GM12878 (cell line): Measurements from ENCODE around the gene LAMC3. TPM values are rescaled to one million over a fixed set of nuclear protein-coding genes. Genes with fewer than 3 reads are reported as not detected.

ENCODE experiments used
- ATAC-seq: fragments of 200-7000 bp; cut with Tn5 transposase; 3 replicates; pipeline ENCODE4 v1.9.1; 2020; ENCODE audit warnings: mild to moderate bottlenecking, moderate library complexity
- BruUV-seq: library from RNA; stranded (reverse); fragments of 400-500 nt; replicated peaks from 2 replicates; lab custom pipeline; 2021; lab: Mats Ljungman, UMichigan
- CTCF ChIA-PET: fragments of 300-600 bp; sonication (Branson Sonifier 250); formaldehyde crosslinking; extraction: SDS; loops from one replicate; lab custom pipeline; 2021; ENCODE audit warnings: inconsistent platforms; lab: Yijun Ruan, JAX
- POLR2A ChIA-PET: fragments of 350-600 bp; formaldehyde crosslinking; extraction: SDS; loops from one replicate; lab custom pipeline; 2021; ENCODE audit warnings: inconsistent platforms; lab: Charles Lee
- RAD21 ChIA-PET: fragments of 300-600 bp; sonication (Branson Sonifier 250); formaldehyde crosslinking; loops from one replicate; lab custom pipeline; 2023; ENCODE audit warnings: antibody characterized with exemption; ENCODE audit not compliant: unreplicated experiment; lab: Charles Lee
- SMC1A ChIA-PET: fragments of 300-600 bp; sonication (Branson Sonifier 250); formaldehyde crosslinking; loops from one replicate; lab custom pipeline; 2023; ENCODE audit not compliant: unreplicated experiment, uncharacterized antibody; lab: Charles Lee
- DNase-seq: peaks from one replicate; pipeline ENCODE4 v3.0.0-alpha.2; 2011; ENCODE audit warnings: low read depth, low spot score
- FAIRE-seq: peaks from 3 replicates; lab custom pipeline; 2011; peaks lifted over from hg19 to GRCh38; lab: Jason Lieb, UNC
- H2AFZ ChIP-seq: 2 replicates; pipeline ENCODE4 v1.6.0; 2011; ENCODE audit warnings: low read depth, low read length, control low read depth; ENCODE audit not compliant: control insufficient read depth
- H3K27ac ChIP-seq: 2 replicates; pipeline ENCODE4 v1.5.1; 2011; ENCODE audit warnings: control low read depth; ENCODE audit not compliant: control insufficient read depth, insufficient read depth
- H3K27me3 ChIP-seq, 2 experiments: replicated peaks in 1 of 2; 2 replicates each; pipeline versions ENCODE4 v1.6.0 to v1.6.1; 2011; ENCODE audit warnings: low read length in 1 of 2; ENCODE audit not compliant: control insufficient read depth in 2 of 2, insufficient read depth in 2 of 2
- H3K36me3 ChIP-seq, 2 experiments: 2 replicates each; pipeline ENCODE4 v1.5.1; 2011; ENCODE audit warnings: low read length in 1 of 2; ENCODE audit not compliant: control insufficient read depth in 2 of 2, insufficient read depth in 2 of 2
- H3K4me1 ChIP-seq: 2 replicates; pipeline ENCODE4 v1.6.1; 2011; ENCODE audit warnings: mild to moderate bottlenecking, low read length, moderate library complexity, mixed read lengths; ENCODE audit not compliant: control insufficient read depth, insufficient read depth
- H3K4me2 ChIP-seq: 2 replicates; pipeline ENCODE4 v1.6.0; 2011; ENCODE audit warnings: control low read depth; ENCODE audit not compliant: control insufficient read depth, insufficient read depth
- H3K4me3 ChIP-seq: fragments of 200-600 bp; sonication (generic); 2 replicates; pipeline ENCODE4 v1.5.1; 2016
- H3K79me2 ChIP-seq: 2 replicates; pipeline ENCODE4 v1.6.0; 2011; ENCODE audit warnings: low read length; ENCODE audit not compliant: control insufficient read depth, insufficient read depth
- H3K9ac ChIP-seq: 2 replicates; pipeline ENCODE4 v1.8.0; 2011; ENCODE audit warnings: low read length, control low read depth, mixed read lengths; ENCODE audit not compliant: control insufficient read depth, insufficient read depth
- H3K9me3 ChIP-seq: replicated peaks from 3 replicates; pipeline ENCODE4 v1.5.1; 2011; ENCODE audit warnings: mild to moderate bottlenecking, low read length; ENCODE audit not compliant: control insufficient read depth, insufficient read depth
- H4K20me1 ChIP-seq: 2 replicates; pipeline ENCODE4 v1.6.0; 2011; ENCODE audit not compliant: control insufficient read depth, insufficient read depth
- BRCA1 ChIP-seq: IDR thresholded peaks from 2 replicates; pipeline ENCODE4 v1.6.1; 2011; ENCODE audit warnings: low read depth, low read length, improper control_type of control experiment
- CHD1 ChIP-seq: IDR thresholded peaks from 2 replicates; pipeline ENCODE4 v1.6.1; 2012; ENCODE audit warnings: low read depth, low read length, improper control_type of control experiment
- CHD4 ChIP-seq: fragments of 200-600 bp; sonication (generic); IDR thresholded peaks from 2 replicates; pipeline ENCODE4 v1.6.1; 2016; ENCODE audit warnings: mild to moderate bottlenecking
- EP300 ChIP-seq, 2 experiments: fragments of 150-350 bp in 1 of 2; IDR thresholded peaks; 2 replicates each; pipeline ENCODE4 v1.6.1; 2011 to 2012; ENCODE audit warnings: low read depth in 2 of 2, low read length in 2 of 2, borderline replicate concordance in 1 of 2, improper control_type of control experiment in 1 of 2, inconsistent platforms in 1 of 2; ENCODE audit not compliant: control insufficient read depth in 1 of 2
- NFYB ChIP-seq: IDR thresholded peaks from 2 replicates; pipeline ENCODE4 v1.6.1; 2011; ENCODE audit warnings: low read depth, mild to moderate bottlenecking, low read length, improper control_type of control experiment, moderate library complexity; ENCODE audit not compliant: insufficient read depth
- RCOR1 ChIP-seq: conservative IDR thresholded peaks from 2 replicates; pipeline ENCODE4 v1.6.1; 2012; ENCODE audit warnings: low read depth, low read length, improper control_type of control experiment
- SUZ12 ChIP-seq: fragments of 200-600 bp; sonication (generic); IDR thresholded peaks from one replicate; pipeline ENCODE4 v1.6.1; 2018; ENCODE audit warnings: antibody characterized with exemption, mild to moderate bottlenecking; ENCODE audit not compliant: unreplicated experiment
- TAF1 ChIP-seq: IDR thresholded peaks from 2 replicates; pipeline ENCODE4 v1.6.1; 2011; ENCODE audit warnings: mild to moderate bottlenecking, low read depth, low read length, borderline replicate concordance
- YY1 ChIP-seq: IDR thresholded peaks from 2 replicates; pipeline ENCODE4 v1.6.1; 2011; ENCODE audit warnings: low read depth, mild to moderate bottlenecking, low read length
- ZNF217 ChIP-seq: fragments of 450-650 bp; IDR thresholded peaks from 2 replicates; pipeline ENCODE4 v1.6.1; 2017; ENCODE audit warnings: antibody characterized with exemption, mild to moderate bottlenecking
- WGBS: methylation state at CpG from one replicate; pipeline ENCODE4 v1.1.6; 2016; ENCODE audit warnings: low lambda C conversion rate; ENCODE audit not compliant: insufficient replicate concordance, insufficient coverage; ENCODE audit errors: missing lambda C conversion rate; 5-methylcytosine and 5-hydroxymethylcytosine counted together
- in situ Hi-C: fragments of 300-500 bp; cut with MboI; formaldehyde crosslinking; loops from 9 replicates; pipeline ENCODE4 v1.14.3; 2018; ENCODE audit warnings: mixed read lengths
- intact Hi-C: fragments of 100-400 bp; cut with micrococcal nuclease; formaldehyde crosslinking; loops from one replicate; pipeline ENCODE4 v1.14.2; 2022; ENCODE audit not compliant: unreplicated experiment
- polyA plus RNA-seq, 11 experiments: library from polyadenylated mRNA; depleted of rRNA in 4 of 11; unstranded in 6 of 11; stranded (reverse) in 5 of 11; fragments of >200 nt; fragmentation: Nextera tagmentation in 4 of 11; fragmentation: Illumina TruSeq in 1 of 11; extraction: Ambion mirVana in 4 of 11; extraction: Trizol in 1 of 11; gene quantifications; 1 replicate in 1 of 11; 2 replicates in 10 of 11; pipeline versions ENCODE4 v1.2.1 to v1.2.3, GENCODE V29; 2011 to 2016; ENCODE audit warnings: inconsistent platforms in 2 of 11, missing spikeins in 2 of 11, low read depth in 1 of 11
- total RNA-seq, 4 experiments: library from RNA; depleted of rRNA in 3 of 4; stranded (reverse); fragments of >200 nt in 3 of 4; fragmentation: Illumina TruSeq in 1 of 4; extraction: Trizol in 1 of 4; gene quantifications; 2 replicates each; pipeline versions ENCODE4 v1.2.1 to v1.2.3, GENCODE V29; 2013 to 2021
- TF ChIP-seq, protein P1 (sequence below): fragments of 450-650 bp; IDR thresholded peaks from 2 replicates; pipeline ENCODE4 v1.6.1; 2014; ENCODE audit warnings: mild to moderate bottlenecking
- TF ChIP-seq, protein P2 (sequence below): fragments of 150-350 bp; IDR thresholded peaks from 2 replicates; pipeline ENCODE4 v1.6.1; 2014; ENCODE audit warnings: mild to moderate bottlenecking, low read depth, low read length
- TF ChIP-seq, protein P3 (sequence below): fragments of 450-650 bp; IDR thresholded peaks from 2 replicates; pipeline ENCODE4 v1.6.1; 2016; ENCODE audit warnings: mild to moderate bottlenecking
- TF ChIP-seq, protein P4 (sequence below): IDR thresholded peaks from 2 replicates; pipeline ENCODE4 v1.6.1; 2011; ENCODE audit warnings: borderline replicate concordance, low read depth, mild to moderate bottlenecking, moderate library complexity, mixed read lengths, low read length; ENCODE audit not compliant: insufficient read depth; ENCODE audit errors: extremely low read length

LAMC3 gene
- total and polyA plus RNA-seq, 10 of the 15 experiments (the other 5 are each of a cell fraction or from before 2014, with no cell fraction given), result under 0.01 to 0.08 TPM; not detected in 8

DNA sequence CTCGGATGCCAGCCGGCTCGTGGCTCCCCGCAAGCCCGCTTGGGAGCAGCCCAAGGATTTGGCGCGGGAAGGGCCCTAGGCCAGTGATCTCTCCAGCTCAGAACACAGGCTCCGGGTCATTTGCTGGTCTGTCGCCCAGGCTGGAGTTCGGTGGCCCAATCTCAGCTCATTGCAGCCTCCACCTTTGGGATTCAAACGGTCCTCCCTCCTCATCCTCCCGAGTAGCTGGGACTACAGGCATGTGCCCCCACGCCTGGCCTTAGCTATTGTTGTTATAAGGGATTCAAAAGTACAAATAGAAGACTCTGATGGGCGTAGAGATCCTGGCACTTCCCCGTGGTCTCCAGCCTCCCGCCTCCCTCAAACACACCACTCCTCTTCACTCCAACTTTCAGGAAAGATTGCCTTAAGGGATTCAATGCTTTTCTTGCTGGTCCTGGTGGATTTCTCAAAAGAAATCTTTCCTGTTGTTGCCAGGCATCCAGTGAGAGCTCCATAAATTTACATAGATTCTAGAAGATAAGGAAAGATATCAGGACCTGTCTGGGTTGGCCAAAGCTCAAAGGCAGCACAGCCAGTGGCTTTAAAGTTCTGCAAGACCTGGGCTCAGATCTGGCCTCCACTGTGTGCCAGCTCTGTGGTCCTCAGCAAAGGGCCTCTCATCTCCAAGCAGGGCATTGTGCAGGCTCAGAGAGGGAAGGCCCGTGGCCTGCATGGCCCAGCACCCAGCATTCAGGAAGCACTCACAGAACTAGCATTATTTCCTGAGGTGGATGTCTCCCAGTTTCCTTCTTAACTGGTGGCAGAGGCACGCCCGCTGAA is 88.4 kb downstream of the LAMC3 start:
- intact Hi-C loops (no loop called here), in situ Hi-C loops (no loop called here)
- H3K9ac ChIP-seq, result no peak overlapping the region
- H3K27me3 ChIP-seq, result peaks cover 8 to 13% of the 10 kb centered on the region in 2 experiments; a peak in 3 of 4 replicates
- H3K79me2 ChIP-seq, result no peaks in the 10 kb centered on the region
- no peak overlapping the region for H2AFZ ChIP-seq
- CTCF ChIA-PET, result interaction anchor here (0.6 kb wide), 1 partner anchor 155 kb away, joined by 4 read pairs; no protein-coding TSS in a partner anchor
- H3K27ac ChIP-seq, result no peak overlapping the region
- RAD21 ChIA-PET, result no interaction called here
- ATAC-seq (no peak), DNase-seq (no peak), FAIRE-seq (no peak)
- 48% methylated on average over 19 of the region's 19 CpGs for WGBS
- H3K4me2 ChIP-seq, result 0 out of 2 replicates have a peak overlapping the region, but pooled peaks have one; percentile 13
- no peaks in the 10 kb centered on the region; the same call in 1 of the 2 replicates for H3K4me1 ChIP-seq
- no peak overlapping the region for H3K4me3 ChIP-seq
- no peaks in the 10 kb centered on the region for H3K9me3 ChIP-seq
- no peaks in the 10 kb centered on the region for H4K20me1 ChIP-seq
- BruUV-seq, result no TSS peak
- H3K36me3 ChIP-seq, result no peaks in the 10 kb centered on the region
- POLR2A ChIA-PET, result no interaction called here
- SMC1A ChIA-PET, result no interaction called here
- TF ChIP-seq, protein P1, sequence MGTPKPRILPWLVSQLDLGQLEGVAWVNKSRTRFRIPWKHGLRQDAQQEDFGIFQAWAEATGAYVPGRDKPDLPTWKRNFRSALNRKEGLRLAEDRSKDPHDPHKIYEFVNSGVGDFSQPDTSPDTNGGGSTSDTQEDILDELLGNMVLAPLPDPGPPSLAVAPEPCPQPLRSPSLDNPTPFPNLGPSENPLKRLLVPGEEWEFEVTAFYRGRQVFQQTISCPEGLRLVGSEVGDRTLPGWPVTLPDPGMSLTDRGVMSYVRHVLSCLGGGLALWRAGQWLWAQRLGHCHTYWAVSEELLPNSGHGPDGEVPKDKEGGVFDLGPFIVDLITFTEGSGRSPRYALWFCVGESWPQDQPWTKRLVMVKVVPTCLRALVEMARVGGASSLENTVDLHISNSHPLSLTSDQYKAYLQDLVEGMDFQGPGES, result no peak
- TF ChIP-seq YY1, result no peak
- TF ChIP-seq NFYB, result no peak
- TF ChIP-seq, protein P2, sequence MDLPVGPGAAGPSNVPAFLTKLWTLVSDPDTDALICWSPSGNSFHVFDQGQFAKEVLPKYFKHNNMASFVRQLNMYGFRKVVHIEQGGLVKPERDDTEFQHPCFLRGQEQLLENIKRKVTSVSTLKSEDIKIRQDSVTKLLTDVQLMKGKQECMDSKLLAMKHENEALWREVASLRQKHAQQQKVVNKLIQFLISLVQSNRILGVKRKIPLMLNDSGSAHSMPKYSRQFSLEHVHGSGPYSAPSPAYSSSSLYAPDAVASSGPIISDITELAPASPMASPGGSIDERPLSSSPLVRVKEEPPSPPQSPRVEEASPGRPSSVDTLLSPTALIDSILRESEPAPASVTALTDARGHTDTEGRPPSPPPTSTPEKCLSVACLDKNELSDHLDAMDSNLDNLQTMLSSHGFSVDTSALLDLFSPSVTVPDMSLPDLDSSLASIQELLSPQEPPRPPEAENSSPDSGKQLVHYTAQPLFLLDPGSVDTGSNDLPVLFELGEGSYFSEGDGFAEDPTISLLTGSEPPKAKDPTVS, result no peak
- TF ChIP-seq CHD4, result no peak
- no peak for TF ChIP-seq RCOR1
- TF ChIP-seq ZNF217, result no peak
- no peak for TF ChIP-seq TAF1
- no peak for TF ChIP-seq SUZ12
- TF ChIP-seq BRCA1, result no peak
- TF ChIP-seq, protein P3, sequence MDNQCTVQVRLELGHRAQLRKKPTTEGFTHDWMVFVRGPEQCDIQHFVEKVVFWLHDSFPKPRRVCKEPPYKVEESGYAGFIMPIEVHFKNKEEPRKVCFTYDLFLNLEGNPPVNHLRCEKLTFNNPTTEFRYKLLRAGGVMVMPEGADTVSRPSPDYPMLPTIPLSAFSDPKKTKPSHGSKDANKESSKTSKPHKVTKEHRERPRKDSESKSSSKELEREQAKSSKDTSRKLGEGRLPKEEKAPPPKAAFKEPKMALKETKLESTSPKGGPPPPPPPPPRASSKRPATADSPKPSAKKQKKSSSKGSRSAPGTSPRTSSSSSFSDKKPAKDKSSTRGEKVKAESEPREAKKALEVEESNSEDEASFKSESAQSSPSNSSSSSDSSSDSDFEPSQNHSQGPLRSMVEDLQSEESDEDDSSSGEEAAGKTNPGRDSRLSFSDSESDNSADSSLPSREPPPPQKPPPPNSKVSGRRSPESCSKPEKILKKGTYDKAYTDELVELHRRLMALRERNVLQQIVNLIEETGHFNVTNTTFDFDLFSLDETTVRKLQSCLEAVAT, result no peak
- TF ChIP-seq EP300 (IDR thresholded peaks at IDR 0.05; ENCODE audit: borderline replicate concordance in 1 of 2, control insufficient read depth in 1 of 2, low read depth in 2 of 2, low read length in 2 of 2), result no peak
- TF ChIP-seq CHD1, result no peak
- TF ChIP-seq, protein P4, sequence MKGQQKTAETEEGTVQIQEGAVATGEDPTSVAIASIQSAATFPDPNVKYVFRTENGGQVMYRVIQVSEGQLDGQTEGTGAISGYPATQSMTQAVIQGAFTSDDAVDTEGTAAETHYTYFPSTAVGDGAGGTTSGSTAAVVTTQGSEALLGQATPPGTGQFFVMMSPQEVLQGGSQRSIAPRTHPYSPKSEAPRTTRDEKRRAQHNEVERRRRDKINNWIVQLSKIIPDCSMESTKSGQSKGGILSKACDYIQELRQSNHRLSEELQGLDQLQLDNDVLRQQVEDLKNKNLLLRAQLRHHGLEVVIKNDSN, result no peak
